GM10847 (cell line): ENCODE results near the gene RPP21.

Experiments
- POLR2A ChIP-seq: IDR thresholded peaks from 2 replicates; pipeline ENCODE4 v1.6.1; 2011; ENCODE audit not compliant: insufficient read length; ENCODE audit errors: extremely low read depth

The RPP21 gene

GRCh38 chr6:30325150-30325872 is 19.6 kb upstream of the RPP21 start:
- TF ChIP-seq POLR2A = no peak

GRCh38 chr6:30325873-30326525 is 19.0 kb upstream of the RPP21 start:
- TF ChIP-seq POLR2A = no peak

DNA sequence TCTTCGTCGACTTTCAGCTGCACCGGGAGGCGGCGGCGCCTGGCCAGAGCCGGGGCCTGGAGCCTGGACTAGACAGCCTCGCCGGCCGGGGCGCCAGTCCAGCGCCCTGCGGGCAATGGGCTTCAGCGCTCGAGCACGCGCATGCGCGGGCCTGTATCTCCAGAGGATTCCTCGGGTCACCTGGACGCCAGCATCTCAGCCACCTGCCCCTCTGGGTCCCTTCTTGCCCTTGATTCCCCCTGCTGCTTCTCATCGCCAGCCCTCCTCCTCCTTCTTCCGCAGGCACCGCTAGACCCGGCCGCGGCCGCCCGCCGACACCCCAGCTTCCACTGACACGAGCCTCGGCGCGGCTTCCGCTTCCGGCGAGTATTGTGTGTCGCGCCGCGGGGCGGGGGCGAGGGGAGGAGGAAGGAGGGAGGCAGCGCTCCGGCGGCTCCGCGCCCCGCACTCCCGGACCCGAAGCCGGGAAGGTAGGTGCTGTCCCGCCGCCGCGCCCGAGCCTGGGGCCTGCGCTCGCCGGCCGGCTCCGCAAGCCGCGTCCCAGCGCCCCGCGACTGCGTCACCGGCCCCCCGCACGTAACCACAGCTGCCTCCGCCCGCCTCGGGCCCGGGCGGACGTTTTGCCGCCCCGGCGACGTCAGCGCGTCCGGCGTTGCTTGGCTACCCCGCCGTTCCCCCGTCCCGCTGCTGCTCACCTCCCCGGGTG is 18.3 kb upstream of the RPP21 start, which contains the start of gene TRIM39:
TRIM39 (plus strand) TSS at position 402 of the 706 bp plus-strand sequence. CDS start 2,391 bp downstream, outside the sequence.
- TF ChIP-seq POLR2A = peak; percentile 62

GRCh38 chr6:30327232-30327746 is 17.7 kb upstream of the RPP21 start:
- TF ChIP-seq POLR2A = no peak

DNA sequence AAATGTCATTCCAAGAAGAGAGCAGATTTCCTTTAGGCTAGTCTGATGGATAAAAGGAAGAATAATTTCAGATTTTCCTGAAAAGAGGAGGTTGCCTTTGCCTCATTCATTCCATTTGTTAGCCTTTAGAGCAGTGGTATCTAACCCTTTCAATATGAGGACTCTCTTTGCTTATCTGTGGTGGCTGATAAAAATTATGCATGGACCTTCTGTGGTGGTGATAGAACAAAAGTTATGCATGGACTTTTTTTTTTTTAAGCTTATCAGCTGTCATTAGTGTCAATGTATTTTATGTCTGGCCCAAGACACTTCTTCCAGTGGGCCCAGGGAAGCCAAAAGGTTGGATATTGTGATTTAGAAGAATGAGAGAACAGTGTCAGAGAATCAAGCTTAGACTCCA is 16.6 kb upstream of the RPP21 start:
- no peak for TF ChIP-seq POLR2A

DNA sequence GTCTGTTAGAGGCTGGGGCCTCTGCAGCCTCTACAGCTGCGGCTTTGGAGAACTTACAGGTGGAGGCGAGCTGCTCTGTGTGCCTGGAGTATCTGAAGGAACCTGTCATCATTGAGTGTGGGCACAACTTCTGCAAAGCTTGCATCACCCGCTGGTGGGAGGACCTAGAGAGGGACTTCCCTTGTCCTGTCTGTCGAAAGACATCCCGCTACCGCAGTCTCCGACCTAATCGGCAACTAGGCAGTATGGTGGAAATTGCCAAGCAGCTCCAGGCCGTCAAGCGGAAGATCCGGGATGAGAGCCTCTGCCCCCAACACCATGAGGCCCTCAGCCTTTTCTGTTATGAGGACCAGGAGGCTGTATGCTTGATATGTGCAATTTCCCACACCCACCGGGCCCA is 15.6 kb upstream of the RPP21 start:
- no peak for TF ChIP-seq POLR2A

DNA sequence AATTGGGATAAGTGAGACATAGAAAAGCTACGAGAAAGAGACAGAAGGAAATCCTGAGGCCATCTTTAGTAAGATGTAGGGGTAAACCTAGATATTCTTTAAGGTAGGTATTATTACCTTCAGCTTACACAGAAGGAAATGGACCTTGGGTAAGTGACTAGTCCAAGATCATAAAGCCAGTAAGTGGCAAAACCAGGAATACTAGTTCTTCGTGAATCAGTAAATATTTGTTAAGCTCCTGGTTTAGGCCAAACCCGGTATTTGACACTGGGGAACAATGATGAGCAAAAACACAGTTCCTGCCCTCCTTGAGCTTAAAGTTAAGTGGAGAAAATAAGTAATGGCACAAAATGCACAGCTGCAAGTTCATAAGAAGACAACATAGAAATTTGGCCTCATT is 13.0 kb upstream of the RPP21 start:
- TF ChIP-seq POLR2A = no peak

GRCh38 chr6:30334075-30334783 is 10.7 kb upstream of the RPP21 start:
- no peak for TF ChIP-seq POLR2A

DNA sequence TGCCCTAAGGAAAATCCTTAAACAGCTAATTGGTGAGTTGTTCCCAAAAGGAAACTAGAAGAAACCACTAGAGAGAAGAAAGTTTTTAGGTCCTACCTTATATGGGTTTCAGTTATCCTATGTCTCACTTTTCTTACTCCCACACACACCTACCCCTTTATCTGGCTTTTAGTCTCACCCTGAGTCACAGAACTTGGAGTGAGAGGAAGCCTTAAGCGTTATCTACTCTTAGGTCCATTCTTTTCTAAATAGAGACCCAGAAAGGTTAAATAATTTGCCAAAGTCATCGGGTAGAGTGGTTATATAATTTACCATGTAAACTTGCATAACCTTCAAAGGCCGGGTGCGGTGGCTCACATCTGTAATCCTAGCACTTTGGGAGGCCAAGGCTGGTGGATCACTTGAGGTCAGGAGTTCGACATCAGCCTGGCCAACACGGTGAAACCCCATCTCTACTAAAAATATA is 4.3 kb upstream of the RPP21 start:
- TF ChIP-seq POLR2A = no peak

GRCh38 chr6:30341218-30341617 is 3.7 kb upstream of the RPP21 start:
- no peak for TF ChIP-seq POLR2A

DNA sequence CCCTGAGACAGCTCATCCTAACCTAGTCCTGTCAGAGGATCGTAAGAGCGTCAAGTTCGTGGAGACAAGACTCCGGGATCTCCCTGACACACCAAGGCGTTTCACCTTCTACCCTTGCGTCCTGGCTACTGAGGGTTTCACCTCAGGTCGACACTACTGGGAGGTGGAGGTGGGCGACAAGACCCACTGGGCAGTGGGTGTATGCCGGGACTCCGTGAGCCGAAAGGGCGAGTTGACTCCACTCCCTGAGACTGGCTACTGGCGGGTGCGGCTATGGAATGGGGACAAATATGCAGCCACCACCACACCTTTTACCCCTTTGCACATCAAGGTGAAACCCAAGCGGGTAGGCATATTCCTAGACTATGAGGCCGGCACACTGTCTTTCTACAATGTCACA is 3.2 kb upstream of the RPP21 start:
- no peak for TF ChIP-seq POLR2A

GRCh38 chr6:30344191-30344867 is 627 bp upstream of the RPP21 start:
- no peak for TF ChIP-seq POLR2A

DNA sequence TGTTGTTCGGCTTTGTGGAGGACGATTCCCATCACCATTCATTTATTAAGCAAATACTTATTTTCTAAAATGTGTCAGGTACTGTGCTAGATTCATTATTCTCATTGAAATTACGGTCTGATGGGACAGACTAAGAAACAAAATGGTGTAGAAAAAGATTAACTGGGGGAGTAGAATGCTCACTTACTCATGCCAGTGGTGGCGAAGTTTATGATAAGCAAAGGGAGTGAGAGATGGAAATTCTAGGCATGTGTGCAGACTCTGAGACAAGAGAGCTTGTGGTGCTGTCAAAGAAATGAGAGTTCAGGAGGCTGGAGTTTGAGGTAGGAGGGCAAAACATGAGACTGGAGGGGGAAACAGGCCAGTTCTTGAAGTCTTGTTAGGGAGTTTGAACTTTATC is 896 bp downstream of the RPP21 start:
- TF ChIP-seq POLR2A = no peak

- no peak for TF ChIP-seq POLR2A
Observed at GRCh38 chr6:30348957-30349356, 4.0 kb downstream of the RPP21 start.
